Ectodermal cell (in vitro differentiated cells): ENCODE data around the gene UIMC1.

Experiments
- H3K27ac ChIP-seq: 2 replicates; pipeline ENCODE4 v1.7.0; 2013; ENCODE audit warnings: mild to moderate bottlenecking, low read depth, low read length; ENCODE audit not compliant: insufficient read depth, poor library complexity, severe bottlenecking
- H3K27me3 ChIP-seq: 2 replicates; pipeline ENCODE4 v1.7.0; 2013; ENCODE audit warnings: mild to moderate bottlenecking, low read length; ENCODE audit not compliant: insufficient read depth, control insufficient read depth, poor library complexity, severe bottlenecking
- H3K36me3 ChIP-seq: one replicate; pipeline ENCODE4 v1.7.0; 2013; ENCODE audit warnings: low read length; ENCODE audit not compliant: control insufficient read depth, insufficient read depth
- H3K4me1 ChIP-seq: one replicate; pipeline ENCODE4 v1.7.0; 2013; ENCODE audit warnings: low read length; ENCODE audit not compliant: control insufficient read depth, insufficient read depth
- H3K4me3 ChIP-seq: 2 replicates; pipeline ENCODE4 v1.7.0; 2013; ENCODE audit warnings: low read depth, low read length, control low read depth; ENCODE audit not compliant: insufficient read depth
- H3K9me3 ChIP-seq: 2 replicates; pipeline ENCODE4 v1.7.0; 2013; ENCODE audit warnings: mild to moderate bottlenecking, low read length, moderate library complexity; ENCODE audit not compliant: control insufficient read depth
- WGBS, 2 experiments: methylation state at CpG; one replicate each; pipeline ENCODE4 v1.1.7; 2013; ENCODE audit warnings: missing lambda C conversion rate in 2 of 2; 5-methylcytosine and 5-hydroxymethylcytosine counted together

Gene UIMC1

GRCh38 chr5:176864755-176865154 is 141.8 kb downstream of the UIMC1 start:
- H3K4me3 ChIP-seq, result no peak overlapping the region
- no peaks in the 10 kb centered on the region for H3K9me3 ChIP-seq
- WGBS, 2 experiments, result 93 to 94% methylated on average over 8 of the region's 8 CpGs
- H3K27ac ChIP-seq, result no peak overlapping the region
- peaks cover 21% of the 10 kb centered on the region for H3K27me3 ChIP-seq
- H3K36me3 ChIP-seq, result no peaks in the 10 kb centered on the region
- H3K4me1 ChIP-seq, result peaks cover 50% of the 10 kb centered on the region

GRCh38 chr5:176863765-176864098 is 142.8 kb downstream of the UIMC1 start:
- peaks cover 21% of the 10 kb centered on the region for H3K27me3 ChIP-seq
- H3K36me3 ChIP-seq, result no peaks in the 10 kb centered on the region
- H3K27ac ChIP-seq, result no peak overlapping the region
- peaks cover 49% of the 10 kb centered on the region for H3K4me1 ChIP-seq
- H3K4me3 ChIP-seq, result no peak overlapping the region
- WGBS, 2 experiments, result 51 to 57% methylated on average over 5 of the region's 5 CpGs
- H3K9me3 ChIP-seq, result no peaks in the 10 kb centered on the region

GRCh38 chr5:176863041-176863764 is 143.4 kb downstream of the UIMC1 start:
- Histone ChIP-seq H3K4me1 (peaks cover 44% of the 10 kb centered on the region), H3K9me3 (no peaks in the 10 kb centered on the region), H3K36me3 (no peaks in the 10 kb centered on the region), H3K4me3 (no peak overlapping the region), H3K27me3 (peaks cover 21% of the 10 kb centered on the region), H3K27ac (no peak overlapping the region)
- WGBS, 2 experiments, result 36 to 37% methylated on average over 15 of the region's 15 CpGs

- Histone ChIP-seq H3K27me3 (peaks cover 21% of the 10 kb centered on the region), H3K27ac (no peak overlapping the region), H3K4me1 (peaks cover 37% of the 10 kb centered on the region), H3K4me3 (no peak overlapping the region), H3K9me3 (no peaks in the 10 kb centered on the region), H3K36me3 (no peaks in the 10 kb centered on the region)
- 81 to 83% methylated on average over 28 of the region's 28 CpGs for WGBS, 2 experiments
Measured at GRCh38 chr5:176862330-176862995, 144.1 kb downstream of the UIMC1 start.

- Histone ChIP-seq H3K27me3 (peaks cover 19% of the 10 kb centered on the region), H3K9me3 (no peaks in the 10 kb centered on the region), H3K4me3 (no peak overlapping the region), H3K36me3 (no peaks in the 10 kb centered on the region), H3K27ac (no peak overlapping the region), H3K4me1 (peaks cover 25% of the 10 kb centered on the region)
- WGBS, 2 experiments, result 91 to 93% methylated on average over 11 of the region's 11 CpGs
Measured at GRCh38 chr5:176861276-176861675, 145.3 kb downstream of the UIMC1 start.

- Histone ChIP-seq H3K9me3 (no peaks in the 10 kb centered on the region), H3K27me3 (peaks cover 10% of the 10 kb centered on the region), H3K4me1 (peaks cover 18% of the 10 kb centered on the region), H3K27ac (no peak overlapping the region), H3K36me3 (no peaks in the 10 kb centered on the region), H3K4me3 (no peak overlapping the region)
- WGBS, 2 experiments, result 89 to 93% methylated on average over 11 of the region's 11 CpGs
Measured at GRCh38 chr5:176860381-176860780, 146.2 kb downstream of the UIMC1 start.

- WGBS, 2 experiments, result 82% methylated on average over 10 of the region's 10 CpGs
- no peak overlapping the region for H3K4me3 ChIP-seq
- no peaks in the 10 kb centered on the region for H3K36me3 ChIP-seq
- H3K27ac ChIP-seq, result no peak overlapping the region
- H3K27me3 ChIP-seq, result peaks cover 5% of the 10 kb centered on the region
- peaks cover 18% of the 10 kb centered on the region for H3K4me1 ChIP-seq
- no peaks in the 10 kb centered on the region for H3K9me3 ChIP-seq
Measured at GRCh38 chr5:176859916-176860315, 146.7 kb downstream of the UIMC1 start.

- Histone ChIP-seq H3K4me3 (no peak overlapping the region), H3K9me3 (no peaks in the 10 kb centered on the region), H3K4me1 (peaks cover 12% of the 10 kb centered on the region), H3K27me3 (no peaks in the 10 kb centered on the region), H3K36me3 (no peaks in the 10 kb centered on the region), H3K27ac (no peak overlapping the region)
- WGBS, 2 experiments, result 90 to 91% methylated on average over 11 of the region's 11 CpGs
Measured at GRCh38 chr5:176857894-176858273, 148.7 kb downstream of the UIMC1 start.

- 87 to 88% methylated on average over 19 of the region's 19 CpGs for WGBS, 2 experiments
- H3K4me1 ChIP-seq, result peaks cover 7% of the 10 kb centered on the region
- no peaks in the 10 kb centered on the region for H3K36me3 ChIP-seq
- H3K27ac ChIP-seq, result no peak overlapping the region
- H3K9me3 ChIP-seq, result no peaks in the 10 kb centered on the region
- H3K27me3 ChIP-seq, result no peaks in the 10 kb centered on the region
- no peak overlapping the region for H3K4me3 ChIP-seq
Measured at GRCh38 chr5:176857216-176857893, 149.2 kb downstream of the UIMC1 start.

- Histone ChIP-seq H3K4me3 (no peak overlapping the region), H3K4me1 (peaks cover 5% of the 10 kb centered on the region), H3K27me3 (no peaks in the 10 kb centered on the region), H3K9me3 (no peaks in the 10 kb centered on the region), H3K36me3 (no peaks in the 10 kb centered on the region), H3K27ac (no peak overlapping the region)
- WGBS, 2 experiments, result 84 to 85% methylated on average over 8 of the region's 8 CpGs
Measured at GRCh38 chr5:176856746-176857145, 149.8 kb downstream of the UIMC1 start.
